GM12878 (cell line): ENCODE data around the gene PODXL2. TPM values are rescaled to one million over a fixed set of nuclear protein-coding genes. Genes with fewer than 3 reads are reported as not detected.

ENCODE experiments used
- ATAC-seq: fragments of 200-7000 bp; cut with Tn5 transposase; 3 replicates; pipeline ENCODE4 v1.9.1; 2020; ENCODE audit warnings: mild to moderate bottlenecking, moderate library complexity
- BruUV-seq: library from RNA; stranded (reverse); fragments of 400-500 nt; replicated peaks from 2 replicates; lab custom pipeline; 2021; lab: Mats Ljungman, UMichigan
- CTCF ChIA-PET: fragments of 300-600 bp; sonication (Branson Sonifier 250); formaldehyde crosslinking; extraction: SDS; loops from one replicate; lab custom pipeline; 2021; ENCODE audit warnings: inconsistent platforms; lab: Yijun Ruan, JAX
- POLR2A ChIA-PET: fragments of 350-600 bp; formaldehyde crosslinking; extraction: SDS; loops from one replicate; lab custom pipeline; 2021; ENCODE audit warnings: inconsistent platforms; lab: Charles Lee
- RAD21 ChIA-PET: fragments of 300-600 bp; sonication (Branson Sonifier 250); formaldehyde crosslinking; loops from one replicate; lab custom pipeline; 2023; ENCODE audit warnings: antibody characterized with exemption; ENCODE audit not compliant: unreplicated experiment; lab: Charles Lee
- SMC1A ChIA-PET: fragments of 300-600 bp; sonication (Branson Sonifier 250); formaldehyde crosslinking; loops from one replicate; lab custom pipeline; 2023; ENCODE audit not compliant: unreplicated experiment, uncharacterized antibody; lab: Charles Lee
- DNase-seq: peaks from one replicate; pipeline ENCODE4 v3.0.0-alpha.2; 2011; ENCODE audit warnings: low read depth, low spot score
- FAIRE-seq: peaks from 3 replicates; lab custom pipeline; 2011; peaks lifted over from hg19 to GRCh38; lab: Jason Lieb, UNC
- H2AFZ ChIP-seq: 2 replicates; pipeline ENCODE4 v1.6.0; 2011; ENCODE audit warnings: low read depth, low read length, control low read depth; ENCODE audit not compliant: control insufficient read depth
- H3K27ac ChIP-seq: 2 replicates; pipeline ENCODE4 v1.5.1; 2011; ENCODE audit warnings: control low read depth; ENCODE audit not compliant: control insufficient read depth, insufficient read depth
- H3K27me3 ChIP-seq, 2 experiments: replicated peaks in 1 of 2; 2 replicates each; pipeline versions ENCODE4 v1.6.0 to v1.6.1; 2011; ENCODE audit warnings: low read length in 1 of 2; ENCODE audit not compliant: control insufficient read depth in 2 of 2, insufficient read depth in 2 of 2
- H3K36me3 ChIP-seq, 2 experiments: 2 replicates each; pipeline ENCODE4 v1.5.1; 2011; ENCODE audit warnings: low read length in 1 of 2; ENCODE audit not compliant: control insufficient read depth in 2 of 2, insufficient read depth in 2 of 2
- H3K4me1 ChIP-seq: 2 replicates; pipeline ENCODE4 v1.6.1; 2011; ENCODE audit warnings: mild to moderate bottlenecking, low read length, moderate library complexity, mixed read lengths; ENCODE audit not compliant: control insufficient read depth, insufficient read depth
- H3K4me2 ChIP-seq: 2 replicates; pipeline ENCODE4 v1.6.0; 2011; ENCODE audit warnings: control low read depth; ENCODE audit not compliant: control insufficient read depth, insufficient read depth
- H3K4me3 ChIP-seq: fragments of 200-600 bp; sonication (generic); 2 replicates; pipeline ENCODE4 v1.5.1; 2016
- H3K79me2 ChIP-seq: 2 replicates; pipeline ENCODE4 v1.6.0; 2011; ENCODE audit warnings: low read length; ENCODE audit not compliant: control insufficient read depth, insufficient read depth
- H3K9ac ChIP-seq: 2 replicates; pipeline ENCODE4 v1.8.0; 2011; ENCODE audit warnings: low read length, control low read depth, mixed read lengths; ENCODE audit not compliant: control insufficient read depth, insufficient read depth
- H3K9me3 ChIP-seq: replicated peaks from 3 replicates; pipeline ENCODE4 v1.5.1; 2011; ENCODE audit warnings: mild to moderate bottlenecking, low read length; ENCODE audit not compliant: control insufficient read depth, insufficient read depth
- H4K20me1 ChIP-seq: 2 replicates; pipeline ENCODE4 v1.6.0; 2011; ENCODE audit not compliant: control insufficient read depth, insufficient read depth
- ATF7 ChIP-seq: fragments of 450-650 bp; IDR thresholded peaks from 2 replicates; pipeline ENCODE4 v1.6.1; 2016; ENCODE audit warnings: low read depth, mild to moderate bottlenecking
- CREB1 ChIP-seq: IDR thresholded peaks from 2 replicates; pipeline ENCODE4 v1.6.1; 2012; ENCODE audit warnings: low read depth, mild to moderate bottlenecking, inconsistent platforms
- EGR1 ChIP-seq, 2 experiments: IDR thresholded peaks; 1 replicate in 1 of 2; 2 replicates in 1 of 2; pipeline ENCODE4 v1.6.1; 2011 to 2012; ENCODE audit warnings: low read depth in 2 of 2, low read length in 2 of 2, borderline replicate concordance in 1 of 2, mild to moderate bottlenecking in 1 of 2, moderate library complexity in 1 of 2
- FOXM1 ChIP-seq: IDR thresholded peaks from 2 replicates; pipeline ENCODE4 v1.6.1; 2012; ENCODE audit warnings: low read depth, mild to moderate bottlenecking, inconsistent platforms, low read length, moderate library complexity
- GATAD2B ChIP-seq: fragments of 450-650 bp; conservative IDR thresholded peaks from 2 replicates; pipeline ENCODE4 v1.6.1; 2017; ENCODE audit warnings: low read depth, mild to moderate bottlenecking, moderate library complexity
- HDGF ChIP-seq: fragments of 450-650 bp; IDR thresholded peaks from 2 replicates; pipeline ENCODE4 v1.6.1; 2016; ENCODE audit warnings: antibody characterized with exemption
- IKZF1 ChIP-seq: fragments of 450-650 bp; conservative IDR thresholded peaks from 2 replicates; pipeline ENCODE4 v1.6.1; 2017; ENCODE audit warnings: antibody characterized with exemption, mild to moderate bottlenecking
- JUNB ChIP-seq: IDR thresholded peaks from 2 replicates; pipeline ENCODE4 v1.6.1; 2016; ENCODE audit warnings: antibody characterized with exemption, mild to moderate bottlenecking
- LARP7 ChIP-seq: fragments of 450-650 bp; IDR thresholded peaks from 2 replicates; pipeline ENCODE4 v1.6.1; 2017; ENCODE audit warnings: mild to moderate bottlenecking
- MEF2A ChIP-seq: IDR thresholded peaks from 2 replicates; pipeline ENCODE4 v1.6.1; 2011; ENCODE audit warnings: low read depth, mild to moderate bottlenecking, low read length, moderate library complexity; ENCODE audit not compliant: insufficient read depth
- MYC ChIP-seq: IDR thresholded peaks from 2 replicates; pipeline ENCODE4 v1.6.1; 2011; ENCODE audit warnings: mild to moderate bottlenecking, low read length, moderate library complexity, inconsistent platforms; ENCODE audit not compliant: insufficient read depth, insufficient replicate concordance, insufficient read length, severe bottlenecking
- POLR2A ChIP-seq: IDR thresholded peaks from 2 replicates; pipeline ENCODE4 v1.6.1; 2011; ENCODE audit warnings: low read depth, mild to moderate bottlenecking, low read length
- SRF ChIP-seq, 2 experiments: IDR thresholded peaks; 2 replicates each; pipeline ENCODE4 v1.6.1; 2011; ENCODE audit warnings: low read depth in 2 of 2, low read length in 2 of 2, mild to moderate bottlenecking in 1 of 2, moderate library complexity in 1 of 2
- TCF7 ChIP-seq: IDR thresholded peaks from 2 replicates; pipeline ENCODE4 v1.6.1; 2014; ENCODE audit warnings: antibody characterized with exemption, borderline replicate concordance
- ZNF207 ChIP-seq: fragments of 450-650 bp; IDR thresholded peaks from 2 replicates; pipeline ENCODE4 v1.6.1; 2014; ENCODE audit warnings: antibody characterized with exemption, mild to moderate bottlenecking, borderline replicate concordance
- ZNF384 ChIP-seq: IDR thresholded peaks from 2 replicates; pipeline ENCODE4 v1.6.1; 2012; ENCODE audit warnings: low read depth, mild to moderate bottlenecking, low read length, improper control_type of control experiment, borderline replicate concordance
- WGBS: methylation state at CpG from one replicate; pipeline ENCODE4 v1.1.6; 2016; ENCODE audit warnings: low lambda C conversion rate; ENCODE audit not compliant: insufficient replicate concordance, insufficient coverage; ENCODE audit errors: missing lambda C conversion rate; 5-methylcytosine and 5-hydroxymethylcytosine counted together
- in situ Hi-C: fragments of 300-500 bp; cut with MboI; formaldehyde crosslinking; loops from 9 replicates; pipeline ENCODE4 v1.14.3; 2018; ENCODE audit warnings: mixed read lengths
- intact Hi-C: fragments of 100-400 bp; cut with micrococcal nuclease; formaldehyde crosslinking; loops from one replicate; pipeline ENCODE4 v1.14.2; 2022; ENCODE audit not compliant: unreplicated experiment
- polyA plus RNA-seq, 11 experiments: library from polyadenylated mRNA; depleted of rRNA in 4 of 11; unstranded in 6 of 11; stranded (reverse) in 5 of 11; fragments of >200 nt; fragmentation: Nextera tagmentation in 4 of 11; fragmentation: Illumina TruSeq in 1 of 11; extraction: Ambion mirVana in 4 of 11; extraction: Trizol in 1 of 11; gene quantifications; 1 replicate in 1 of 11; 2 replicates in 10 of 11; pipeline versions ENCODE4 v1.2.1 to v1.2.3, GENCODE V29; 2011 to 2016; ENCODE audit warnings: inconsistent platforms in 2 of 11, missing spikeins in 2 of 11, low read depth in 1 of 11
- total RNA-seq, 4 experiments: library from RNA; depleted of rRNA in 3 of 4; stranded (reverse); fragments of >200 nt in 3 of 4; fragmentation: Illumina TruSeq in 1 of 4; extraction: Trizol in 1 of 4; gene quantifications; 2 replicates each; pipeline versions ENCODE4 v1.2.1 to v1.2.3, GENCODE V29; 2013 to 2021
- TF ChIP-seq, protein P1 (sequence below): fragments of 450-650 bp; IDR thresholded peaks from 2 replicates; pipeline ENCODE4 v1.6.1; 2016; ENCODE audit warnings: mild to moderate bottlenecking
- TF ChIP-seq, protein P2 (sequence below): fragments of 450-650 bp; formaldehyde crosslinking; IDR thresholded peaks from 2 replicates; pipeline ENCODE4 v1.4.0; 2022; ENCODE audit warnings: mild to moderate bottlenecking, moderate library complexity

PODXL2 gene
- total and polyA plus RNA-seq, 10 of the 15 experiments (the other 5 are each of a cell fraction or from before 2014, with no cell fraction given) = 0.03 to 24.4 (median 13.6) TPM; not detected in 2

DNA sequence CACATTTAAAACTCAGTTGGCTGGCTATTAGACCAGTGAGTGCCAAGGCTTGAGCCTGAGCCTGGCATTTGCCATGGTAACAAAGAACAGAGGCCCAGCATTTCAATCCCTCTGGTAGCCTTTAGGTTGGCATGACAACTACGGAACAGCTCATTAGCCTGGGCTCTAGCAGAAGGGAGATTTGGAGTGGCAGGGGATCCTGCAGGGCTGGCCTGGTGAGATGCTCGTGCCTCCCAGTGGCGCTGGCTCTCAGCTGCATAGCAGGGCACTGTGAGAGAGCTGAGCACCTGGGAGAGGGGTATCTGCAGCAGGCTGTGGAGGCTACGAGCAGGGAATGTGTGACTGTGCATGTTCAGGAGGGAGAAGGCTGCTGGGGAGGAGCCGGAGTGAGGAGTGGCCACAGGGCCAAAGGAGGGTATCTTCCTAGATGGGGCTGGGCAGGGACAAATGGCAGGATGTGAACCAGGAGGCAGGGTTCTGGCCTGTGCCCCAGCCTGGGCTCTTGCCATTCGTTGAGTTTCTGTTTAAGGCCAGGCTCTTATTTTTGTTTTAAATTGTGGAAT, 38.2 kb downstream of the PODXL2 start:
- in situ Hi-C loops = no loop called here
- Histone ChIP-seq H3K27me3 (no peaks in the 10 kb centered on the region), H3K4me2 (no peak overlapping the region), H3K36me3 (no peaks in the 10 kb centered on the region), H3K4me1 (peaks cover 3% of the 10 kb centered on the region; the same call in 1 of the 2 replicates), H3K79me2 (peaks cover 4% of the 10 kb centered on the region), H3K9ac (no peak overlapping the region), H3K4me3 (no peak overlapping the region), H4K20me1 (no peaks in the 10 kb centered on the region), H3K9me3 (no peaks in the 10 kb centered on the region), H2AFZ (no peak overlapping the region), H3K27ac (no peak overlapping the region)
- CTCF ChIA-PET = no interaction called here
- POLR2A ChIA-PET = no interaction called here
- ATAC-seq (no peak), DNase-seq (no peak), FAIRE-seq (no peak)
- 70% methylated on average over 6 of the region's 6 CpGs for WGBS
- RAD21 ChIA-PET = no interaction called here
- no TSS peak for BruUV-seq
- intact Hi-C loops = no loop called here
- TF ChIP-seq EGR1 (IDR thresholded peaks at IDR 0.05; ENCODE audit: borderline replicate concordance in 1 of 2, low read depth in 2 of 2, low read length in 2 of 2) (no peak), SRF (IDR thresholded peaks at IDR 0.05; ENCODE audit: low read depth in 2 of 2, low read length in 2 of 2) (no peak), GATAD2B (no peak), ZNF207 (no peak), JUNB (no peak), ZNF384 (no peak), MEF2A (no peak), POLR2A (no peak), HDGF (no peak), IKZF1 (no peak), FOXM1 (no peak), MYC (no peak), TCF7 (no peak), CREB1 (no peak), LARP7 (no peak), ATF7 (no peak)
- TF ChIP-seq, protein P1, sequence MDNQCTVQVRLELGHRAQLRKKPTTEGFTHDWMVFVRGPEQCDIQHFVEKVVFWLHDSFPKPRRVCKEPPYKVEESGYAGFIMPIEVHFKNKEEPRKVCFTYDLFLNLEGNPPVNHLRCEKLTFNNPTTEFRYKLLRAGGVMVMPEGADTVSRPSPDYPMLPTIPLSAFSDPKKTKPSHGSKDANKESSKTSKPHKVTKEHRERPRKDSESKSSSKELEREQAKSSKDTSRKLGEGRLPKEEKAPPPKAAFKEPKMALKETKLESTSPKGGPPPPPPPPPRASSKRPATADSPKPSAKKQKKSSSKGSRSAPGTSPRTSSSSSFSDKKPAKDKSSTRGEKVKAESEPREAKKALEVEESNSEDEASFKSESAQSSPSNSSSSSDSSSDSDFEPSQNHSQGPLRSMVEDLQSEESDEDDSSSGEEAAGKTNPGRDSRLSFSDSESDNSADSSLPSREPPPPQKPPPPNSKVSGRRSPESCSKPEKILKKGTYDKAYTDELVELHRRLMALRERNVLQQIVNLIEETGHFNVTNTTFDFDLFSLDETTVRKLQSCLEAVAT = no peak
- TF ChIP-seq, protein P2, sequence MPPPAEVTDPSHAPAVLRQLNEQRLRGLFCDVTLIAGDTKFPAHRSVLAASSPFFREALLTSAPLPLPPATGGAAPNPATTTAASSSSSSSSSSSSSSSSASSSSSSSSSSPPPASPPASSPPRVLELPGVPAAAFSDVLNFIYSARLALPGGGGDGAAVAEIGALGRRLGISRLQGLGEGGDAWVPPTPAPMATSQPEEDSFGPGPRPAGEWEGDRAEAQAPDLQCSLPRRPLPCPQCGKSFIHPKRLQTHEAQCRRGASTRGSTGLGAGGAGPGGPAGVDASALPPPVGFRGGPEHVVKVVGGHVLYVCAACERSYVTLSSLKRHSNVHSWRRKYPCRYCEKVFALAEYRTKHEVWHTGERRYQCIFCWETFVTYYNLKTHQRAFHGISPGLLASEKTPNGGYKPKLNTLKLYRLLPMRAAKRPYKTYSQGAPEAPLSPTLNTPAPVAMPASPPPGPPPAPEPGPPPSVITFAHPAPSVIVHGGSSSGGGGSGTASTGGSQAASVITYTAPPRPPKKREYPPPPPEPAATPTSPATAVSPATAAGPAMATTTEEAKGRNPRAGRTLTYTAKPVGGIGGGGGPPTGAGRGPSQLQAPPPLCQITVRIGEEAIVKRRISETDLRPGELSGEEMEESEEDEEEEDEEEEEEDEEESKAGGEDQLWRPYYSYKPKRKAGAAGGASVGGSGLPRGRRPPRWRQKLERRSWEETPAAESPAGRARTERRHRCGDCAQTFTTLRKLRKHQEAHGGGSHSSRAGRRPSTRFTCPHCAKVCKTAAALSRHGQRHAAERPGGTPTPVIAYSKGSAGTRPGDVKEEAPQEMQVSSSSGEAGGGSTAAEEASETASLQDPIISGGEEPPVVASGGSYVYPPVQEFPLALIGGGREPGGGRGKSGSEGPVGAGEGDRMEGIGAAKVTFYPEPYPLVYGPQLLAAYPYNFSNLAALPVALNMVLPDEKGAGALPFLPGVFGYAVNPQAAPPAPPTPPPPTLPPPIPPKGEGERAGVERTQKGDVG (CRISPR knock-in tag) = no peak
- SMC1A ChIA-PET = no interaction called here
